Measurements from ENCODE around the gene PROM1. TPM values are rescaled to one million over a fixed set of nuclear protein-coding genes. Genes with fewer than 3 reads are reported as not detected.

PROM1 gene
- total and polyA plus RNA-seq, 3 donors from 2014 or later = 24.5 to 32.9 (median 25.4) TPM

DNA sequence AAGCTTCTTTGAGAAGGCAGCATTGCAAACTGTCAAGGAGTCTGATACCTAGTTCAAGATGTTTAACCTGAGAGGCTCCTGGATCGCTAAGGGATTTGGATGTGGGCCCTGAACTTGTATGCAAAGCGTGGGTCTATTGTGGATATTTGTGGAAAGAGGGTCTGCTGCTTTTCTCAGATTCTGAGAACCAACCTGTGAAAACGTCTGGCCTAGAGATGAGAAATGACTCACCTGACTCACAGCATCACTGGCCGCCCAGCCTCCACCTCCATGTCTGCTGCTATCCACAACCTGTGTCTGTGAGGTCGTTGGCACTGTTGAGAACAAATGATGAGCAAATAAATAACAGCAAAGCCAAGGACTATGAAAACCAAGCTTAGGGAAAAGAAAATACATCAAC lies 33.3 kb upstream of the PROM1 start:
- no peak for DNase-seq
- Histone ChIP-seq H3K4me1 (no peaks in the 10 kb centered on the region), H3K9me3 (no peaks in the 10 kb centered on the region), H3K27ac (no peak overlapping the region), H3K4me3 (no peak overlapping the region), H3K36me3 (ENCODE audit: low read depth, missing control alignments) (no peaks in the 10 kb centered on the region), H3K27me3 (no peaks in the 10 kb centered on the region)
- TF ChIP-seq POLR2A (IDR thresholded peaks at IDR 0.05) = no peak
- TF ChIP-seq, protein P1, sequence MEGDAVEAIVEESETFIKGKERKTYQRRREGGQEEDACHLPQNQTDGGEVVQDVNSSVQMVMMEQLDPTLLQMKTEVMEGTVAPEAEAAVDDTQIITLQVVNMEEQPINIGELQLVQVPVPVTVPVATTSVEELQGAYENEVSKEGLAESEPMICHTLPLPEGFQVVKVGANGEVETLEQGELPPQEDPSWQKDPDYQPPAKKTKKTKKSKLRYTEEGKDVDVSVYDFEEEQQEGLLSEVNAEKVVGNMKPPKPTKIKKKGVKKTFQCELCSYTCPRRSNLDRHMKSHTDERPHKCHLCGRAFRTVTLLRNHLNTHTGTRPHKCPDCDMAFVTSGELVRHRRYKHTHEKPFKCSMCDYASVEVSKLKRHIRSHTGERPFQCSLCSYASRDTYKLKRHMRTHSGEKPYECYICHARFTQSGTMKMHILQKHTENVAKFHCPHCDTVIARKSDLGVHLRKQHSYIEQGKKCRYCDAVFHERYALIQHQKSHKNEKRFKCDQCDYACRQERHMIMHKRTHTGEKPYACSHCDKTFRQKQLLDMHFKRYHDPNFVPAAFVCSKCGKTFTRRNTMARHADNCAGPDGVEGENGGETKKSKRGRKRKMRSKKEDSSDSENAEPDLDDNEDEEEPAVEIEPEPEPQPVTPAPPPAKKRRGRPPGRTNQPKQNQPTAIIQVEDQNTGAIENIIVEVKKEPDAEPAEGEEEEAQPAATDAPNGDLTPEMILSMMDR (IDR thresholded peaks at IDR 0.05) = no peak
- intact Hi-C loops (cut with DNase I; ENCODE audit: low total_unique reads) = no loop called here
- 84 to 88% methylated on average over 5 of the region's 5 CpGs for WGBS, 2 donors

DNA sequence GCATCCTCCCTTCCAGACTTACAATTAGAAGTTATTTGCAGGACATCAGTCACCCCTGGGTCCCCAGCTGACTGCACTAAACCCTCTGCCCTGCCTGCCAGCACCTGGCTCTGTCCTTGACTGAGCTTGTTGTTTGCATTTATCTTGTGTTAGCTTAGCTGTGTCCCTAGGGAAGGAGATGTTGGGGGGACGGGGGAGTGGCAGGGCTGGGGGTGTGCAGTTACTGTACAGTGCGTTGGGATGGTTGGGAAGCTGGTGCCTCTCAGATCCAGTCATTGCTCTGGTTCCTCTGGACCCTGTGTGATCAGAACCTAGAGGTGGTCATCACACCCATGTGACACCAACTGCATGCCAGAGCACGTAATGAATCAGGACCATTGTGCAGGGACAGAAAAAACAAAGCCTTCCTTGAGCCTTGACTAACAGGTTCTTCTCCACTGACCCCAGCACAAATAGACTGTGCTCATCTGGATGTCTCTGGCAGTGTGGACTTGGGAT lies 32.7 kb upstream of the PROM1 start:
- intact Hi-C loops (cut with DNase I; ENCODE audit: low total_unique reads) = no loop called here
- TF ChIP-seq POLR2A (IDR thresholded peaks at IDR 0.05) = no peak
- TF ChIP-seq, protein P1 (IDR thresholded peaks at IDR 0.05) = no peak
- no peaks in the 10 kb centered on the region for H3K27me3 ChIP-seq
- DNase-seq = no peak
- H3K9me3 ChIP-seq = no peaks in the 10 kb centered on the region
- no peaks in the 10 kb centered on the region for H3K4me1 ChIP-seq
- no peaks in the 10 kb centered on the region for H3K36me3 ChIP-seq (ENCODE audit: low read depth, missing control alignments)
- WGBS, 2 donors = 71 to 87% methylated on average over 3 of the region's 3 CpGs
- H3K4me3 ChIP-seq = no peak overlapping the region
- H3K27ac ChIP-seq = no peak overlapping the region

DNA sequence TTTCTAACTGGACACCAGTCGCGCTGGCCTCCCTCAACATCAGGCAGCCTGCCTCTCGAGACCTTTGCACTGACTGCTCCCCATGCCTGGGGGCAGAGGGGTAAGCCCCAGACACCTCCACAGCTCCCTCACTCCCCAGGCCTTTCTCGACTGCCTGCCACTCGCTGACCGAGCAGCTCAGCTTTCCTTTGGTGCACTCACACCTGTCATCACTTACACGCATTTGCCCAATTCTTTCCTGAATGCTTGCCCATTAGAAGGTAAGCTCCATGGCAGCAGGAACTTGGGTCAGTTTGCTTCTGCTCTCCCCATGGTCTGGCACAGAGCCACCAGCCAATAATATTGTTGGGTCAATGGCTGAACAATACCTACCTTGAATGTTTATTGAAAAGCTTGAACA lies 32.2 kb upstream of the PROM1 start:
- no peak overlapping the region for H3K4me3 ChIP-seq
- no peak for TF ChIP-seq POLR2A (IDR thresholded peaks at IDR 0.05)
- TF ChIP-seq, protein P1 (IDR thresholded peaks at IDR 0.05) = no peak
- DNase-seq = no peak
- H3K9me3 ChIP-seq = no peaks in the 10 kb centered on the region
- no peaks in the 10 kb centered on the region for H3K27me3 ChIP-seq
- 93 to 97% methylated on average over 7 of the region's 7 CpGs for WGBS, 2 donors
- H3K4me1 ChIP-seq = no peaks in the 10 kb centered on the region
- no peak overlapping the region for H3K27ac ChIP-seq
- H3K36me3 ChIP-seq (ENCODE audit: low read depth, missing control alignments) = no peaks in the 10 kb centered on the region
- intact Hi-C loops (cut with DNase I; ENCODE audit: low total_unique reads) = no loop called here

DNA sequence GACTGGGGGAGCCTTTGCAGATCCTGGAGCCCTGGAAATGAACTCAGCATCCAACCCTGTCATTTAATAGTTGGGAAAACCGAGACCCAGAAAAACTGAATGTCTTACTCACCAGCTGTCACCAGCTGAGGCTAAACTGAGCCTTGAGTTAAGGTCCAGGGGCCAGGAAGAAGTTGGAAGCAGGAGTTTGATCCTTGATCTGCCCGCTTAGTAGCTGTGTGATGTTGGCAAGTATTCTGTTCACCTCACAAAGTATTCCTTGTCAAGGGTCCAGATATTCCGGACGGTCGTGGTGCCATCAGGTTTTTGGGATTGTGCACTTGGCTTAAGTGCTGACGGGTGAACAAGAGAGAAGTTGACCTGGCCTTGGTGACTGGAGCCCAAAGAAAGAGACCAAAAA lies 30.7 kb upstream of the PROM1 start:
- 85 to 88% methylated on average over 6 of the region's 6 CpGs for WGBS, 2 donors
- no peaks in the 10 kb centered on the region for H3K4me1 ChIP-seq
- no peak overlapping the region for H3K4me3 ChIP-seq
- H3K36me3 ChIP-seq (ENCODE audit: low read depth, missing control alignments) = no peaks in the 10 kb centered on the region
- intact Hi-C loops (cut with DNase I; ENCODE audit: low total_unique reads) = no loop called here
- TF ChIP-seq POLR2A (IDR thresholded peaks at IDR 0.05) = no peak
- TF ChIP-seq, protein P1 (IDR thresholded peaks at IDR 0.05) = no peak
- H3K27me3 ChIP-seq = no peaks in the 10 kb centered on the region
- DNase-seq = no peak
- no peaks in the 10 kb centered on the region for H3K9me3 ChIP-seq
- no peak overlapping the region for H3K27ac ChIP-seq

DNA sequence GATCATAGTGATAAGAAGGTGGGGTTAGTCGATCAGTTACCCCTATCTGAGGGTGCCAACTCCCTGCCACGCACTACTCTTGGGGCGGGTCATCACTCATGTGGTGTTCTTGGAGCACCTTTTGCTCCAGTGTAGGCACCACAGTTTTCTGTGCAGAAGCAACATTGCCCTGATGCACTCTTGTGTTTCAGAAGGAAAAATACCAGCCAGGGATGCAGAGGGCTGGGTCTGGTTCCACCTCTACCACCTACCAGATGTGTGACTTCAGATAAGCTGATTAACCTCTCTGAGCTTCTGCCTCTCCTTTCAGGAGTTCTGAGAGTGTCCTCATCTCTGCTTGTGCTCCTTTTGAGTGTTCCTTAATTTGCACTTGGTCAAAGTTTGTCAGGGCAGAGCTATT lies 29.9 kb upstream of the PROM1 start:
- H3K36me3 ChIP-seq (ENCODE audit: low read depth, missing control alignments) = no peaks in the 10 kb centered on the region
- WGBS, 2 donors = 88 to 91% methylated on average over 3 of the region's 3 CpGs
- TF ChIP-seq POLR2A (IDR thresholded peaks at IDR 0.05) = no peak
- TF ChIP-seq, protein P1 (IDR thresholded peaks at IDR 0.05) = no peak
- H3K9me3 ChIP-seq = no peaks in the 10 kb centered on the region
- H3K27me3 ChIP-seq = no peaks in the 10 kb centered on the region
- no peak for DNase-seq
- H3K27ac ChIP-seq = no peak overlapping the region
- intact Hi-C loops (cut with DNase I; ENCODE audit: low total_unique reads) = no loop called here
- no peaks in the 10 kb centered on the region for H3K4me1 ChIP-seq
- H3K4me3 ChIP-seq = no peak overlapping the region
